Urinary bladder (tissue), 4 donors: ENCODE data around the gene TIGD4. TPM values are rescaled to one million over a fixed set of nuclear protein-coding genes. Genes with fewer than 3 reads are reported as not detected.

Source experiments
- DNase-seq: peaks from one replicate; pipeline ENCODE4 v3.0.0-alpha.2; 2015; ENCODE audit errors: extremely low spot score
- H3K27ac ChIP-seq: one replicate; pipeline ENCODE4 v1.5.1; 2013; ENCODE audit warnings: low read depth, mild to moderate bottlenecking, moderate library complexity
- H3K36me3 ChIP-seq: one replicate; pipeline ENCODE4 v1.6.1; 2013; ENCODE audit warnings: mild to moderate bottlenecking, moderate library complexity; ENCODE audit not compliant: insufficient read depth
- H3K4me1 ChIP-seq: one replicate; pipeline ENCODE4 v1.6.1; 2013; ENCODE audit warnings: mild to moderate bottlenecking, moderate library complexity; ENCODE audit not compliant: insufficient read depth
- H3K4me3 ChIP-seq: one replicate; pipeline ENCODE4 v1.5.1; 2013; ENCODE audit warnings: low read depth, low read length
- WGBS: extraction: QIAGEN DNeasy Blood & Tissue Kit; methylation state at CpG from one replicate; pipeline ENCODE4 v1.1.7; 2013; 5-methylcytosine and 5-hydroxymethylcytosine counted together
- polyA plus RNA-seq: library from polyadenylated mRNA; stranded (reverse); fragments of 200-250 nt; gene quantifications from one replicate; pipeline ENCODE4 v1.2.3, GENCODE V29; 2013
- total RNA-seq: library from RNA; depleted of rRNA; stranded (reverse); fragments of >200 nt; gene quantifications from one replicate; pipeline ENCODE4 v1.2.3, GENCODE V29; 2014
- donor health status: healthy with polysubstance abuse.
- donor health status: healthy.

Gene TIGD4
- total and polyA plus RNA-seq, 2 donors: 0.20 to 2.9 TPM

GRCh38 chr4:152805818-152806217, 26.3 kb upstream of the TIGD4 start:
- peak; percentile 3 for DNase-seq
- 72% methylated on average over 2 of the region's 2 CpGs for WGBS
- H3K36me3 ChIP-seq: no peaks in the 10 kb centered on the region
- H3K4me1 ChIP-seq: no peaks in the 10 kb centered on the region
- H3K4me3 ChIP-seq: no peak overlapping the region
- H3K27ac ChIP-seq: no peak overlapping the region

GRCh38 chr4:152805071-152805650, 25.6 kb upstream of the TIGD4 start:
- H3K36me3 ChIP-seq: no peaks in the 10 kb centered on the region
- H3K4me3 ChIP-seq: no peak overlapping the region
- H3K27ac ChIP-seq: no peak overlapping the region
- DNase-seq: no peak
- 99% methylated on average over 2 of the region's 2 CpGs for WGBS
- no peaks in the 10 kb centered on the region for H3K4me1 ChIP-seq

- DNase-seq: no peak
- no peak overlapping the region for H3K27ac ChIP-seq
- 96% methylated on average over 1 of the region's 1 CpG for WGBS
- H3K4me1 ChIP-seq: no peaks in the 10 kb centered on the region
- H3K36me3 ChIP-seq: no peaks in the 10 kb centered on the region
- H3K4me3 ChIP-seq: no peak overlapping the region
Measured at GRCh38 chr4:152803541-152803940, 24.0 kb upstream of the TIGD4 start.

- H3K4me3 ChIP-seq: no peak overlapping the region
- no peaks in the 10 kb centered on the region for H3K36me3 ChIP-seq
- H3K4me1 ChIP-seq: peaks cover 2% of the 10 kb centered on the region
- no peak overlapping the region for H3K27ac ChIP-seq
- WGBS: 98% methylated on average over 3 of the region's 3 CpGs
- no peak for DNase-seq
Measured at GRCh38 chr4:152795891-152796290, 16.4 kb upstream of the TIGD4 start.

- no peak overlapping the region for H3K4me3 ChIP-seq
- peaks cover 4% of the 10 kb centered on the region for H3K4me1 ChIP-seq
- no peak for DNase-seq
- H3K27ac ChIP-seq: no peak overlapping the region
- no peaks in the 10 kb centered on the region for H3K36me3 ChIP-seq
- 95% methylated on average over 1 of the region's 1 CpG for WGBS
Measured at GRCh38 chr4:152786627-152787026, 7.1 kb upstream of the TIGD4 start.

- 41% methylated on average over 3 of the region's 3 CpGs for WGBS
- Histone ChIP-seq H3K4me3 (no peak overlapping the region), H3K36me3 (no peaks in the 10 kb centered on the region), H3K4me1 (peaks cover 4% of the 10 kb centered on the region), H3K27ac (no peak overlapping the region)
- no peak for DNase-seq
Measured at GRCh38 chr4:152785639-152786615, 6.4 kb upstream of the TIGD4 start.

GRCh38 chr4:152784490-152785350, 5.2 kb upstream of the TIGD4 start:
- WGBS: 76% methylated on average over 4 of the region's 4 CpGs
- Histone ChIP-seq H3K4me3 (no peak overlapping the region), H3K36me3 (no peaks in the 10 kb centered on the region), H3K4me1 (peaks cover 4% of the 10 kb centered on the region), H3K27ac (no peak overlapping the region)
- DNase-seq: no peak

- DNase-seq: no peak
- peak overlapping the region; percentile 89 for H3K27ac ChIP-seq
- peak overlapping the region; percentile 70 for H3K4me3 ChIP-seq
- WGBS: 1% methylated on average over 14 of the region's 14 CpGs
- no peaks in the 10 kb centered on the region for H3K36me3 ChIP-seq
- H3K4me1 ChIP-seq: peaks cover 3% of the 10 kb centered on the region
Measured at GRCh38 chr4:152780267-152780778, 793 bp upstream of the TIGD4 start.

- WGBS: 2% methylated on average over 30 of the region's 30 CpGs
- no peaks in the 10 kb centered on the region for H3K36me3 ChIP-seq
- DNase-seq: peak; percentile 26
Measured at GRCh38 chr4:152778656-152779512, 646 bp downstream of the TIGD4 start.

GRCh38 chr4:152777488-152777887, 2.0 kb downstream of the TIGD4 start:
- 93% methylated on average over 1 of the region's 1 CpG for WGBS
- Histone ChIP-seq H3K4me3 (no peak overlapping the region), H3K36me3 (no peaks in the 10 kb centered on the region), H3K4me1 (no peaks in the 10 kb centered on the region), H3K27ac (no peak overlapping the region)
- no peak for DNase-seq

More at GRCh38 chr4:152778656-152779512, 646 bp downstream of the TIGD4 start:
- H3K27ac ChIP-seq: no peak overlapping the region
- H3K4me3 ChIP-seq: peak overlapping the region; percentile 70
- no peaks in the 10 kb centered on the region for H3K4me1 ChIP-seq

- Histone ChIP-seq H3K4me1 (no peaks in the 10 kb centered on the region), H3K36me3 (no peaks in the 10 kb centered on the region), H3K27ac (no peak overlapping the region), H3K4me3 (no peak overlapping the region)
- no peak for DNase-seq
Measured at GRCh38 chr4:152776352-152776751, 3.2 kb downstream of the TIGD4 start.

GRCh38 chr4:152773953-152774352, 5.6 kb downstream of the TIGD4 start:
- Histone ChIP-seq H3K4me3 (no peak overlapping the region), H3K4me1 (no peaks in the 10 kb centered on the region), H3K36me3 (no peaks in the 10 kb centered on the region), H3K27ac (no peak overlapping the region)
- WGBS: 71% methylated on average over 1 of the region's 1 CpG
- no peak for DNase-seq
